Measurements from ENCODE around the gene TBCB.

TBCB gene

GRCh38 chr19:36097036-36097435 is 18.2 kb upstream of the TBCB start:
- Histone ChIP-seq H3K9me2 (replicated peaks; ENCODE audit: control insufficient read depth, low read length) (no peaks in the 10 kb centered on the region), H3K27me3 (ENCODE audit: control insufficient read depth, low read length) (no peaks in the 10 kb centered on the region), H4K20me1 (ENCODE audit: control insufficient read depth, insufficient read depth, low read depth, low read length) (no peaks in the 10 kb centered on the region), H3K9me3 (ENCODE audit: control insufficient read depth, insufficient read depth, low read length) (no peaks in the 10 kb centered on the region), H3K27ac (ENCODE audit: low read depth, low read length) (no peak overlapping the region), H3K4me1 (ENCODE audit: control insufficient read depth, low read length) (no peaks in the 10 kb centered on the region), H3K36me3 (ENCODE audit: control insufficient read depth, low read length) (peaks cover 69% of the 10 kb centered on the region), H3K79me2 (ENCODE audit: control insufficient read depth, low read length) (no peaks in the 10 kb centered on the region), H3K4me3 (ENCODE audit: low read length) (no peak overlapping the region), H3F3A (ENCODE audit: control insufficient read depth, insufficient read depth) (no peaks in the 10 kb centered on the region), H3K4me2 (ENCODE audit: low read length) (no peak overlapping the region)
- TF ChIP-seq EZH2phosphoT487 (IDR thresholded peaks at IDR 0.05; ENCODE audit: borderline replicate concordance, low read length) (no peak), CTCF (IDR thresholded peaks at IDR 0.05; ENCODE audit: low read depth, low read length, poor library complexity, severe bottlenecking) (no peak)

- no peaks in the 10 kb centered on the region for H3K4me1 ChIP-seq (ENCODE audit: control insufficient read depth, low read length)
- no peaks in the 10 kb centered on the region for H4K20me1 ChIP-seq (ENCODE audit: control insufficient read depth, insufficient read depth, low read depth, low read length)
- H3K4me3 ChIP-seq (ENCODE audit: low read length), result no peak overlapping the region
- no peak for TF ChIP-seq EZH2phosphoT487 (IDR thresholded peaks at IDR 0.05; ENCODE audit: borderline replicate concordance, low read length)
- TF ChIP-seq CTCF (IDR thresholded peaks at IDR 0.05; ENCODE audit: low read depth, low read length, poor library complexity, severe bottlenecking), result no peak
- H3K27me3 ChIP-seq (ENCODE audit: control insufficient read depth, low read length), result no peaks in the 10 kb centered on the region
- H3F3A ChIP-seq (ENCODE audit: control insufficient read depth, insufficient read depth), result no peaks in the 10 kb centered on the region
- H3K9me2 ChIP-seq (replicated peaks; ENCODE audit: control insufficient read depth, low read length), result no peaks in the 10 kb centered on the region
- no peak overlapping the region for H3K27ac ChIP-seq (ENCODE audit: low read depth, low read length)
- H3K36me3 ChIP-seq (ENCODE audit: control insufficient read depth, low read length), result peaks cover 70% of the 10 kb centered on the region
- H3K9me3 ChIP-seq (ENCODE audit: control insufficient read depth, insufficient read depth, low read length), result no peaks in the 10 kb centered on the region
- H3K4me2 ChIP-seq (ENCODE audit: low read length), result no peak overlapping the region
- H3K79me2 ChIP-seq (ENCODE audit: control insufficient read depth, low read length), result no peaks in the 10 kb centered on the region
Measured at GRCh38 chr19:36099166-36099785, 16.0 kb upstream of the TBCB start.

GRCh38 chr19:36100476-36100875 is 14.8 kb upstream of the TBCB start:
- no peak overlapping the region for H3K4me2 ChIP-seq (ENCODE audit: low read length)
- H3K4me3 ChIP-seq (ENCODE audit: low read length), result no peak overlapping the region
- peaks cover 73% of the 10 kb centered on the region for H3K36me3 ChIP-seq (ENCODE audit: control insufficient read depth, low read length)
- no peaks in the 10 kb centered on the region for H3K79me2 ChIP-seq (ENCODE audit: control insufficient read depth, low read length)
- no peaks in the 10 kb centered on the region for H3K9me2 ChIP-seq (replicated peaks; ENCODE audit: control insufficient read depth, low read length)
- H4K20me1 ChIP-seq (ENCODE audit: control insufficient read depth, insufficient read depth, low read depth, low read length), result no peaks in the 10 kb centered on the region
- H3F3A ChIP-seq (ENCODE audit: control insufficient read depth, insufficient read depth), result no peaks in the 10 kb centered on the region
- TF ChIP-seq EZH2phosphoT487 (IDR thresholded peaks at IDR 0.05; ENCODE audit: borderline replicate concordance, low read length) (no peak), CTCF (IDR thresholded peaks at IDR 0.05; ENCODE audit: low read depth, low read length, poor library complexity, severe bottlenecking) (no peak)
- no peaks in the 10 kb centered on the region for H3K27me3 ChIP-seq (ENCODE audit: control insufficient read depth, low read length)
- H3K27ac ChIP-seq (ENCODE audit: low read depth, low read length), result no peak overlapping the region
- no peaks in the 10 kb centered on the region for H3K9me3 ChIP-seq (ENCODE audit: control insufficient read depth, insufficient read depth, low read length)
- H3K4me1 ChIP-seq (ENCODE audit: control insufficient read depth, low read length), result no peaks in the 10 kb centered on the region

Measured in DOHH2 (cell line).